GM19463 (cell line): ENCODE data around the gene NXT1.
A peak's percentile ranks its signal among the peaks of the same experiment; 100 is the strongest.

Source experiments
- ATAC-seq: cut with Tn5 transposase; IDR thresholded peaks from one replicate; pipeline ENCODE4 v1.9.1; 2021; ENCODE audit warnings: mild to moderate bottlenecking, moderate library complexity; ENCODE audit not compliant: unreplicated experiment

Gene NXT1

DNA sequence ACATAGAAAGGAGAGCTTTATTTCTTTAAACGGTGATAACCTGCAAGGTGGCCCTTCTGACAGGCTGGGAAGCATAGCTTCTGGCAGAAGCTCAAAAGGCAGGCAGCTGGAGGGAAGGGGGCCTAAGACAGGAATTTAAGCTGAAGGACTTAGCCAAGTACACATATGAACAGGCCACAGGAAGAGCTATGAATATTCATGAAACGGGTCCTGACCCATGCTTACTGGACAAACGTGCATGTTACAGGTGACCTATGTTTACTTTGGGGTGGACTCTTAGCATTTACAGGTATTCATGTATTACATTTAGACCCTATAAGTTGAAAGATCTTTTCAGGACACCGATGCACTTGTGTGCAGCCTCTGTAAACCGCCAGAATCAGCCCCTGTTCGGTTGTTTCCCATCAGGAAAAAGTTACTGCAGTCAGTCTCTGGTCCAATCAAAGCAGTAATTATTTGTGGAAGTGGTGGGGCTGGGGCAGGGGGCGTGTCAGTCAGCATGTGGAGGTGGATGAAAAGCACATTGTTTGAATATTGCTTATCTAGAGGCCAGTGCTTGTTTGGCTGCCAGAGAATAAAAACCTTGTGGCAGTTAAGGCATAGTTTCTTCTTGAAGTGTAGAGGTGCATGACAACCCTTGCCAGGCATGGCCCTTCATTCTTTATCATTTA lies 8.5 kb downstream of the NXT1 start:
- no peak for ATAC-seq

DNA sequence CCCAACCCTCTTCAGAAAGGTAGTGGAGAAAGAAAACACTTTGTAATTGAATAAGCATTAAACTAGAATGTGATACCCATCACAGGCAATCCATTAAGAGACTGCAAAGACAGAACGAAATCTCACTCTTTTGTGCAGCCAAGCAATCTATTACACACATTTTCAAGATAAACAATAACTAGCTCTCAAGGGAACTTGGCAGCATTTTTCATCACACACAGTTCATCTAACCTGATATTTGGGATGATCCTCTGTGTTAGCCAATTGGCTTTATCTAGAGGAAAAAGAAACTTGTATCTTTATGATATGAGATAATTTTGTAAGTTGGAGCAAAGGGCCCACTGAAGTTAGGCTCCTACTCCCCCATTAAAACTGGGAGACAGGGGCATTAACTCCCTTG lies 9.9 kb downstream of the NXT1 start:
- no peak for ATAC-seq

DNA sequence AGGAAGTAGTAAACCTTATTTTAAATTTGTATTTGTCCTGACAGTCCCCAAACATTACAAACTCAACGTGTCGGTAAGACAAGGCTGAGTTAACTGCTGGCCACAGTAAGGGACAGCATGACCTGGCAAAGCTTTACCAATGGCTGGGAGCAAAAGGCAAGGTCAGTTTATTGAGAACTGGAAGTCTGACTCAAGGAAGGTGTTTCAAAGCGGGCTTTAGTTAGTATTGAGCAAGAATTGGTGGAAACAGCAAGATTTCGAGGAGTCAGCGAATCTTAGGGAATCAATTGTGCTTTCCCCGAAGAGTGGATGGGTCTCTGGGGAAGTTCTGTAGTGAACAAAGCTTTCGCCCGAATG lies 10.5 kb downstream of the NXT1 start:
- ATAC-seq = no peak

DNA sequence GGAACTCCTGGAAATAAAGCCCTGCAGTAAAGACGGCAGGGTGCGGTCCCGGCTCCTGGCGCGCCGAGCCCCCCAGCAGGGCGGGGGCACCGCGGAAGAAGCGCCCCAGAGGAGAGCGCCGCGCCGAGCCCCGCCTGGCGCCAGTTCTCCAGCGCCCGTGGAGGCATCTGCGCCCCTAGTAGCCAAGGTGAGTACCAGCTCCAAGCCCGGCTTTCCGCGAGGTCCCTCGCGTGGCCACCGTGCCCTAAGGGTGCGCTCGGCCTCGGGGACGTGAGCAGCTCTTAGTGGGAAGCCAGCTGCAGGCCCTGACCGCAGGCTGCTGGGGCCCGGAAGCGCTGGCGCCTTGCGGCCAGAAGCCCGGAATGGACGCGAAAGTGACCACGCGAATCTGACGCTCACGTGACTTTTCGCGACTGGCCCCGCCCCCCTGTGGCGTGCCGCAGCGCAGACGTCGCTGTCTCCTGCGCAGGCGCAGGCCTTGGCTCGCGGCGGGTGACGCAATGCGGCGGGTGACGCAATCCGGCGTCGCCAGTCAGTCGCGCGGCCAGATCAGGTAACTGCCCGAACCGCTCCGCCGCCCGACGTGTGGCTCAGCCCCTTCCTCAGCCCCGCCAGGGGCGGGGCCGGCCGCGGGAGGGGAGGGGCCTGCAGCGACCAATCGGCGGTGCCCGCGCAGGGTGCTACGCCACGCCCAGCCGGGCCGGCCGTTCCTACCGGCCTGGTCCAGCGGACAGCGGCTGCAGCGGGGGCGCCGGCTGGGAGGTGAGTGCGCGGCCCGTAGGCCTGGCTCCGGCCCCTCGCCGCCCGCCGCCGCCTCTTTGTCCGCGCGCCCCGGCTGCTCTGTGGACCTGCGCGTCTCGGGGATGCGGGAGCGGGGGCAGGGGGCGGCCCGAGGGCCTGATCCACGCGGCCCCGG lies 11.1 kb downstream of the NXT1 start, which contains the start of gene GZF1:
Gene GZF1, plus strand, starts transcription at position 707 of the 916 bp plus-strand sequence. CDS start 2,202 bp downstream, outside the sequence.
- ATAC-seq = peak; percentile 69

DNA sequence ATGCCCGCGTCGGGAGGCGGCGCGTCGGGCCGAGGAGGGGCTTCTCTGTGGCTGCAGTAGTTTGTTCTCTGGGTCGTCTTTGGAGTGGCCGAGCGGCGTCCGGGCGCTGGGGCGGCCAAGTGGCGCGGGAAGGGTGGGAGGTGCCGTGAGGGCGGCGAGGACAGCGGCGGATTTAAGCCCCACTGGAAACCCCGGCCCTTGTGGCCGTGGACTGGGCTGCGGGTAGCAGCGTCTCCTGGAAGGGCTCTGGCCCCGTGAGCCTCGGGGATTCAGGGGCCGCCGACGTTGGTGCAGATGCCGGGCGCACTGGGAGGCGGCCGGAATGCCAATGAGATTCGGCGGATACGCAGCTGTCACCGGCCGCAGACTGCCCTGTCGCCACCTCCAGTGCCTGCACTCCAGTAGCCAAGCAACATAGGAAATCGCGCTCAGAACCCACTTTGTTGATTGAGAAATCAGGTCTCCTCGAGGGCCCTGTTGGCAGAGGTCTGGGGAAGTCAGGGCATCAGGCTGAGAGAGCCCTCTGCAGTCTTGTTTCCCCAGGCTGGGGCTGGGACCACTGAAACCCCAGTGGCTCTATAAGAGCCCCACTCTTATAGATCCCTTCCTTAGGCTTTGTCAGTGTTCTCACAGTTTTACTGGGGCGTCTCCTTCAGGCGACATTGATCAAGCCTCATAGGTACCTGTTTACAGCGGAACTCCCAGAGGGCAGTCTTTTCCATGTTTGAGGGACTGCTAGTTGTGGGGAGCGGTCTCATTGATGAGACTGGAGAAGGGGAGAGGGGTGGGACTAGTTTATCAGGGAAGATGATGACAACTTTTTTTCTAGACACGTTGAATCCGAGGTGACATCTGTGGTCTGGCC lies 12.0 kb downstream of the NXT1 start:
- ATAC-seq = peak; percentile 13

DNA sequence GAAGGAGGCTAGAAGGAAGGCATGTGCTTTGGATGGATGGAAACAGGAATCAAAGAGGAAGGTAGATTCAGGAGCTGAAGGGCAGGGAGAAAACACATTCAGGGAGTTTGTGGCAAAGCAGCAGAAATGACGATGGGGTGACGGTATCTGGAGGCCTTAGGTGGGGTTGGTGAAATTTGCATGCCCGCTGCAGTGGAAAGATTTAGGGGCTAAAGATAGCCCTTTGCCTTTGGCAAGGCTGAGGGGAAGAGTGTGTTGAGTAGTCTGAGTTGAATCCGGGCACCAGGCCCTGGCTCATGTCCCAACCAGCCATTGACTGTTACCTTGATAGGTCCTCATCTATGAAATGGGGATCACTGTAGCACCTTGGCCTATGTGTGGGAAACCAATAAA lies 12.7 kb downstream of the NXT1 start:
- no peak for ATAC-seq

DNA sequence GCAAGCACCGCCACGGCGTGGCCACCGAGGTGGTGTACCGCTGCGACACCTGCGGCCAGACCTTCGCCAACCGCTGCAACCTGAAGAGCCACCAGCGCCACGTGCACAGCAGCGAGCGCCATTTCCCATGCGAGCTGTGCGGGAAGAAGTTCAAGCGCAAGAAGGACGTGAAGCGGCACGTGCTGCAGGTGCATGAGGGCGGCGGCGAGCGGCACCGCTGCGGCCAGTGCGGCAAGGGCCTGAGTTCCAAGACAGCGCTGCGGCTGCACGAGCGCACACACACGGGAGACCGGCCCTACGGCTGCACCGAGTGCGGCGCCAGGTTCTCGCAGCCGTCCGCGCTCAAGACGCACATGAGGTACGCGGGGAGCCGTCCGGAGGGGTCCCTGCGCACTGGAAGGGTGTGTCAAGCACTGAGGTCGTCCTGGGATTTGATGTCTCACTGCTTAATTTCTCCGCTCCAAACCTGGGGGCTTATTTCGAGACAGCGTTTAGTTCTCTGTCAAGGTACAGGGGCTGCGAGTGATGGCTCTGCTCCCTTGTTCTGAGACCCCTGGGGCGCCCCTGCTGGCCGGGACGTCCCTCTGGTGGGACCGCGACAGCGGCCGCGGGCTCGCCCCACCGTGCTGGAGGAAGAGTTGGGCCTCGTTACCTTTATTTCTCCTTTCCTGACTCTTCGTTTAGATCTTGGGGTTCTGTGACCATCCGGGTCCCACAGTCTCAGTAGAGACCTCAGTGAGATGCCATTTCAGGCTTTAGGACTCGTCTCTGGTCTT lies 15.0 kb downstream of the NXT1 start:
- no peak for ATAC-seq

DNA sequence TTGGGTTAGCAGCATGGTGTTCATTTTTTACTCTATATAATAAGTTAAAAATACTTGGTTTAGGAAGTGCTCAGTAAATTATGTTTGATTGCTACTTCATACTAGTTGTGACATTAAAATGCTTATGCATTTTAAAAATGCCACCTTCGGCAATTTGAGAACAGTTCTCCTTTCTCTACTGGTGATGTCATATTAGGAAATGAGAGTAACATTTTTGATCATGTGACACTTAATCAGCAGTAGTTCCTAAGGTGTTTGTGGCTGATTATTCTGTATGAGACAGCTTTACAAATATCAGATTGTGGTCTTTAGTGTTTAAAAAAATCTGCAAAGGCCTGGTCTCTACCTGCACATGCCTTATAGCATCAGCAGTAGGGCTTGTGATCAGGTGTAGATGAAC lies 15.8 kb downstream of the NXT1 start:
- ATAC-seq = no peak

DNA sequence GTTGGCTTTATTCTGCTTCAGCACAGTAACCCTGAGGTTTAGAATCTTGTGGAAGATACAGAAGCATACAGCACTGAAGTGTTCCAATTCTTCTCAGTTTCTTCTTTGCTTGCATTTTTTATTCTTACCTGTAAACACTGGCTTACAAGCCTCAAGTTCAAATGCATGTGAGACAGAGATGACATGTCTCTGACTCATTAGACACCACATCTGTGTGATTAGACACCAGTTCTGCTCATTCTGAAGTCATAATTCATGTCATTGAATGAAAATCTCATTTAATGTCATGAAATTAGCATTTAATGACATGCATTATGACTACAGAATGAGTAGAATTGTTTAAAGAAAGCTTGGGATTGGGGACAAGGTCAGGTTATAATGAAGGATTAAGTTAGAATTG lies 17.2 kb downstream of the NXT1 start:
- ATAC-seq = no peak

DNA sequence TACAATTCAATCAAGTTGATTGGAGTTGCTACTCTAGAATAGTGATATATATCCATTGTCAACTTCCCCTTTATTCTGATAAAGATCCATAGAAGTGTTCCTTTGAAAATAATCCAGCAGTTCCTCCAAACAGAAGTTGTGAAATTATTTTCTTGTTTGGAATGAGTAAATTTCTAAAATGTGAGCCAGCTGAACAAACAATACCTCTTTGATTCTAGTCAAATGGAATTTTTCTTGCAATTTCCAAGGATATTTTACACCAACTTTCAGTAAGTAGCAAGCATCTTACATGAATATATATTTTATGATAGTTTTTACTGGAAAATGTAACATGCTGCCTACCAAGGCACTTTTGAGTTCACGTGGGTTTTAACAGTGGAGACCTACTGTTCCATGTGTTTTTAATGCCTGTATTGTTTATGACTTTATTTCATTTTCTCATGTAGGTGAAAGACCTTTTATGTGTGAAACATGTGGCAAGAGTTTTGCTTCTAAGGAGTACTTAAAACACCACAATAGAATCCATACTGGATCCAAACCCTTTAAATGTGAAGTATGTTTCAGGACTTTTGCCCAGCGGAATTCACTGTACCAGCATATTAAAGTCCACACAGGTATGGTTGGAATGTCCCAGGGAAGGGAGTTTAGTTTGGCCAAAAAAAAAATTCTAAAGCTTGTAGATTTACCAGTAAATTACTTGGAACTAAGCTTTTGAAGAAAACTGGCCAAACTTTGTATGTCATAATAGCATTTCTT lies 17.9 kb downstream of the NXT1 start:
- no peak for ATAC-seq

DNA sequence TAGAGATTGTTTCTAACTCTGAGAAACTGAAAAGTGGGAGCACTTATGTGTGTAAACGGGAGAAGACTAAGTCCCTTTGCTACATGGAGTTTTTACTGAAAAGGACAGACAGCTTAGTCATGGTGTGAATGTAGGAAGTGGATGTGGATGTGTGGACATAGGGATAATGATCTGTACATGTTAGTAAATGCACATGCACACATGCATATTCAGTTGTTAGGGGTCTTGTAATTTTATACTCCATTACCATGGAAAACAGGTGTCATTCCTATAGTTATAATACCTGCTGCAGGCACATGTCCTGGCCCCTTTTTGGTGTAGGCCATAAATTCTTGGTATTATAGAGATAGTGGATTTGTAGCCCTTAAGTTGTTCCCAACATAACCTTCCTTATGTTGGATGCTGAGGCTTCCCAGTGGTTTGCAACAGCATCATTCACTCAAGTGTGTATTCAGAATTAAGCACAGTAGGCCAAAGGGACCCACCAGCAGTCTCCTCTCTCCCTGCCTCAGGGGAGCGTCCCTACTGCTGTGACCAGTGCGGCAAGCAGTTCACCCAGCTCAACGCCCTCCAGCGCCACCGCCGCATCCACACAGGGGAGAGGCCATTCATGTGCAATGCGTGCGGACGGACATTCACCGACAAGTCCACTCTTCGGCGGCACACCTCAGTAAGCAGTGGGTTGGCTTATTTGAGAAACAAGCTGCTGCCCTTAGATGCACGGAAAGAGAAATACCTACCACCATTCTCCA lies 18.7 kb downstream of the NXT1 start:
- no peak for ATAC-seq

DNA sequence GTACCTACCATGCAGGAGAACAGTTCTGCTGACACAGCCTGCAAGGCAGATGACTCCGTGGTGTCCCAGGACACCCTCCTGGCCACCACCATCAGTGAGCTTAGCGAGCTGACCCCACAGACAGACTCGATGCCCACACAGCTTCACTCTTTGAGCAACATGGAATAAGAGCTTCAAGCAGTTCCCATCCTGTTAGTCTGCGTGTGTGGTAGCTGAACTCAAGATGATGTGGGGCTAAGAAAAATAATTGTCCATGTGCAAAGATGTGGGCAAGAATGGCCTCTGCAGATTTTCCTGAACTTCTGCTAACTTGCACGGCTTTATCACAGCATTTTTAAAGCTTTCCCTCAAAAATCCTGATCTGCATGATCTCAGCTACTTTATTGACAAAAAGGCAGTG lies 19.7 kb downstream of the NXT1 start:
- ATAC-seq = no peak

DNA sequence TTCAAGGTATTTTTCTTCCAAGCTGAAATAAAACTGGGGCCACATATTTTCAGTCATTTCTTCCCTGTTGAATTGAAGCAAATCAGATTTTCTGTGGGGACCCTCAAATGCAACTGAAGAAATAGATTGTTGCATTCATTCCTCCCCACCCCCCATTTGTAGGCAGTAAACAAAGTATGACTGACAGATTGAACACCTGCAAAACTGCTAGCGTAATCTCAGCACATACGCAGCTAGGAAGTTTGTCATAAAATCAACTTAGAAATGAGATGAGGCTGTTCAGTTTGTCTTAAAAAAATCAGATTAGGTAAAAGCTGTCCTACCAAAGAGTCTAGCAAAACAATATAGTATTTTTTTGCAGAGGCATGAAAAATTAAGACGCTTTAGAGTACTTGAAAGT lies 20.3 kb downstream of the NXT1 start:
- ATAC-seq = no peak

DNA sequence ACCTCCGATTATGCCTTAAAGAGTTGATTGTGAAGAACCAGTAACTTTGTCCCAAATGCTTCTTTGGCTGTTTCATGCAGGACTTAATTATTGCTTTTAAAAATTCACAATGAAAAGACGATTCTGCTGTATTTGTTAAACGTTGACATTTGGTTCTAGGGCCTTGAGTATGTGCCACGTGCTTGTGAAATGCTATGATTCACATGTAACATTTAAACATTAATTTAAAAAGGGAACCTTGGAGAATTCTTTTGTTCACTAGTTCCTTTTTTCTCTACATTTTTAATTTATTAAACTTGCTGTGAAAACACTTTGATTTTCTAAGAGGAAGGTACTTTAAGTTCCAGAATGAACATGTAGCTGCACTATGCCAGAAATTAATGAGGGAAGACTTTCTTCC lies 20.9 kb downstream of the NXT1 start:
- ATAC-seq = no peak

DNA sequence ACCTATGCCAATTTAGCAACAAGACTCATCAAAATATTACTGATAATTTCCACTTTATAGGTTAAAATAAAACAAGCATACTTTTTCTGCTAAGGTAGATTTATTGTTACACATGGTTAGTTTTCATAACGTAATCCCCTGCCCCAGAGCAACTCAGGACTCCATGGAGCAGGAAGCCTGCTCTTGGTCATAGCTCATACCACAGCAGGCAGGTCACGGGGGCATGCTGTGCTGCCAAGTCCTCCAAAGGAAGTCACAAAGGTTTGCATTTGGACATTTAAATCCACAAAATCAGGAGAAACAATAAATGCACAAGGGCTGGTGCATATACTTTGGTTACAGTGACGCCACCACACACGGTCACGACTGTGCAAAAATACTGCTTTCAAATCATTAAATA lies 23.9 kb downstream of the NXT1 start:
- no peak for ATAC-seq

DNA sequence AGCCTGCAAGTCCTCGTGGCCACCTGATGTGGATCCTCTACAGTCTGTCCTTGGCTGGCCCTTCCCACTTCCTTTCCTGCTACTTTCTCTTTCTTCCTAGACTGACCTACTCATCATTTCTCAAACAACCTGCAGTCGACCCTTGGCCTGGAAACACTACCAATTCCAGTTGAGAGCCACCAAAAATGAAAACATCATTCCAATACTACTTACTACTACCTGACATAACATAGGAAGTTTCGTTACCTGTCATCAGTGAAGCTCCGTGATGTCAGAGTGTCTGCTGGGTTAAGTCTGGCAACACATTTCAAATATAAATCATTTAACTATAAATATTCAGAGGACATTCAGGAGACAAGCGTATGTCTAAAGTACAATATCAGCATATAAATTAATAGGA lies 25.2 kb downstream of the NXT1 start:
- ATAC-seq = no peak

DNA sequence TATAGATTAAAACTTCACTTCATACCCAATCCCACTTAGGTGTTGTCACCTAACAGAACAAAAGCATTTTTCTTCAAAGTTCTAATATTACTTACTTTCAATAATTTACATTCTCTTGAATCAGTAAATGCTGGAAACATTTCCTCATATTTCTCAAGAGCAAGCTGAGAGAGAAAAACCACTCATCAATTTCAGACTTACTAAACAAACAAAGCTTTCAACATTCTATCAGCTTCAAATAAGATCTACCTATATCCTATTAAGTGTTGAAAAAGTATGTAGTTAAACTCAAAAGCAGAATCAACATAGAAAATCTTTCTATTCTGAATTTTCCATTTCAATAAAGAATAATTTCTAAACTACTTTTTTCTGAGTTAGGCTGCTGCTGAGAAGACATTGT lies 29.2 kb downstream of the NXT1 start:
- ATAC-seq = no peak

DNA sequence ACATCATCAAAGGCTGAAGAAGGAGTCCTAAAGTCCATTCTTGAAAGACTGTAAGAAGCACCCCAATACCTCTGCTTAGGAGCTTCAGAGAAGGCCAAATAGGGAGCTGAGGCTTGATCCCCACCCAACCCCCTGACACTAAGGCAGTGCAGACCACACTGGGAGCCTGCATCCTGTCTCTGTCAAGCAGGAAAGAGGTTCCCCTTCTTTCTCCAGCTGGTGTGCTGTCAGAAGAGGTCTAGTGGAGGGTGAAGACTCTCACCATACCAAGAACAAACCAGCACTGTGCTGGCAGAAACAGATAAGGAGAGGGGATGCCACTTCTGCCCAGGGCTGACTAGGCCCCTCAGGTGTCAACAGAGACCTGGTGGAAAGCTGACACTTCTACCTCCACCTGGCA lies 31.3 kb downstream of the NXT1 start:
- no peak for ATAC-seq
